MV-4-11 (cell line): ENCODE results near the gene AMIGO1.
A peak's percentile ranks its signal among the peaks of the same experiment; 100 is the strongest.
"Not testable (repeated sequence)": the region's sequence is repeated elsewhere in the genome, so short reads cannot be mapped to it uniquely, and the experiment has no call there.

Source experiments
- DNase-seq: peaks from one replicate; lab custom pipeline; 2025; lab: John Stamatoyannopoulos, UW

AMIGO1 gene

DNA sequence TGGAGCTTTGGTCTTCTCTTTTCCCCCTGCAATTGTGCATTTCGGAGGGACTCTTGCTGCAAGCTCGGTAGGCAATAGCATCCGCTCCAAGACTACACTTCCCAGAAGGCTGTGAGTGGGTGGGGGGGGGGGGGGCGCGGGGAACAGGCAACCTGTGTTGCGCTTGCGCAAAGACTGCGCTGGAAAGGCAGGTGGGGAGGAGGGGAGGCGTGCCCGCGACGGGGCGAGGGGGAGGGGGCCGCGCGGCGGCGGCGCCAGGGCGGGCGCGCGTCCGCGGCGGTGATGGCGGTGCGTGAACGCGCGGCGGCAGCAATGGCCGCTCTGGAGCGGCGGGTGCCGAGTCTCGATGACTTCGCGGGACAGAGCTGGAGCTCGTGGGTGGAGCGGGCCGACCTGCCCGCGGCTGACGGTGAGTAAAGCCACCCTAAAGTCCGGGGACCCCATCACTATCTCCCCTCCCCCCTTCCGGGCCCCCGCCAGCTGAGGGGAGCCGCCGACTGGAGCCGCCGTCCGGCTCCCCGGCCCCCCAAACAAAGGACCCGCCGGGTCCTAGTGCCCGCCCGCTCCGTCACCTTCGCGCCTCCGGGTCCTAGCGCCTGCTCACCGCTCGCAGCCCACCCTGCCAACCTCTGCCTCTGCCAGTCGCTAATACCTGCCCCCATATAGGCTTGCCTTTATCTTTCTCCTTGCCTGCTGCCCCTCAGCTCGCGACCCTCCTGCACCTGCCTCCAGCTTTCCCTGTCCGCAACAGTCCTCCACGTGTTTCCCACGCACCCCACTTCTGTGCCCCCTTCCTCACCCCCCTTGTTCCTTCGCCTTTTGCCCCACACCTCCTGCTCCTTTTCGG lies 25.6 kb downstream of the AMIGO1 start, which contains the start of gene ATXN7L2:
TSS of gene ATXN7L2 (plus strand) at position 234 of the 847 bp plus-strand sequence. CDS start at position 283, 49 bp downstream.
- DNase-seq, result peak; percentile 79

GRCh38 chr1:109482791-109483671 lies 26.5 kb downstream of the AMIGO1 start:
- DNase-seq, result no peak

DNA sequence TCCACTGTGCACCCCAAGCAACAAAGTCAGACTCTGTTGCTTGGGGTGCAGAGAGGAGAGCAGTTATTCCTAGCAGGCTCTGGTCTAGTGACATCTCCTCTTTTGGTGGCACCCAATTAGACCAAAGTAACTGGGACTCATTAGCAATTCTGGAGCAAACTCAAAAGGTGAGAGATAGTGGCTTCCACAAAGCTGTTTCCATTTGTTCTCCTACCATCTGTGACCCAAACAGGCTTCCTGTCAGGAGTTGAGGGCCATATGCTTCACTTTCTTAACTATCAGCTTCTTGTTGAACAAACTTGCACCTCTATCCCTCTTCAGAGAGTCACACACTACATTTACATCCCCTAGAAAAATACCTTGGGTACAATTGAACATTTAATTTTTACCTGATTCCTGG lies 27.3 kb downstream of the AMIGO1 start:
- no peak for DNase-seq

DNA sequence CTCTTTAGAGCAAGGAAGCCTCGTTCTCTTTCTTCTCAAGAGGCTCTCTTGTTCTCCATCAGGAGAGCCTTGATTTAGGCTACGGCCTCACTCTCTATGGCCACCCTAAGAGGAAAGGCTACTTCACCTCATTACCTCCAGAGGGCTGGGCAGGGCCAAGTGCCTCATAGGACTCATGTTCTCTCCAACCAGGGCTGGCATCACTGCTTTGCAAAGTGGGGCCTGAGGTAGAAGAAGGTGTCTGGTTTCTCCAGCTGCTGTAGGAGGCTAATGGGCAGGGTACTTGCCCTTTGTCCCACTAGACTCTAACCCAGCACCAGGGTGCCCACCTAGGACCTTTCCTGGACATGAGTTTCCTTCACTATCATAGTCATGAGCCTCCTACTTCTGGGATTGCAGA lies 27.9 kb downstream of the AMIGO1 start:
- DNase-seq, result no peak

DNA sequence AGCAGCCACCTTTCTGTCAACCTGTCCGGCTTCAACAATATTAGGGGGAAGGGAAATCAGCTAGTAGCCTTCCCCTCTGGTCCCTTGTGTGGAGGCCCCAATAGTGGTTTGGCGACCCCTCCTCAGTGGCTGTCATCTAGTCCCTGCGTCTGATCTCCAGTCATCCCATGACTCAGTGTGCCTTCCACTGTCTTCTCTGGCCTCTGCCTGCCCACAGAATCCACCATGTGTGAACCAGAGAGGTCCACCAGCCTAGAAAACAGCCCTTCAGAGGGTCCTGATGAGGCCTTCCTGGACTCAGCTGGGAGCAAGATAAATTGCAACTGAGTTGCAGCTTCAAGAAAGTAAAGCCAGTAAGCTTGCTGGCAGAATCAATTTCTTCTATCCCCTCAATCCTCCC lies 29.6 kb downstream of the AMIGO1 start:
- no peak for DNase-seq

- no peak for DNase-seq
Observed at GRCh38 chr1:109479311-109479710, 30.2 kb downstream of the AMIGO1 start.

- DNase-seq, result no peak
Observed at GRCh38 chr1:109478806-109479205, 30.7 kb downstream of the AMIGO1 start.

DNA sequence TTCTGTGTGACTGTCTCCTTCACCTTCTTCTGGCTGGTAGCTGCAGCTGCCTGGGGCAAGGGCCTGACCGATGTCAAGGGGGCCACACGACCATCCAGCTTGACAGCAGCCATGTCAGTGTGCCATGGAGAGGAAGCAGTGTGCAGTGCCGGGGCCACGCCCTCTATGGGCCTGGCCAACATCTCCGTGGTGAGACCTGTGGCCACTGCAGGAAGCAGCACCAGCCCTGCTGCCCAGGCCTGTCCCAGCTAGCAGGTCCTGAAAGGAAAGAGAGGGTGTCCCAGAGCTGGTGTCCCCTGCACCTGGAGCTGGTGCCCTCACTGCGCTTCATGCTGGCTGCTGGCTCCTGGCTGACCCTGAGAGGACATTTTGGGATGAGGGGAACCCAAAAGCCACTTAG lies 31.7 kb downstream of the AMIGO1 start:
- peak; percentile 33 for DNase-seq

- DNase-seq, result no peak
Observed at GRCh38 chr1:109476825-109477224, 32.7 kb downstream of the AMIGO1 start.

DNA sequence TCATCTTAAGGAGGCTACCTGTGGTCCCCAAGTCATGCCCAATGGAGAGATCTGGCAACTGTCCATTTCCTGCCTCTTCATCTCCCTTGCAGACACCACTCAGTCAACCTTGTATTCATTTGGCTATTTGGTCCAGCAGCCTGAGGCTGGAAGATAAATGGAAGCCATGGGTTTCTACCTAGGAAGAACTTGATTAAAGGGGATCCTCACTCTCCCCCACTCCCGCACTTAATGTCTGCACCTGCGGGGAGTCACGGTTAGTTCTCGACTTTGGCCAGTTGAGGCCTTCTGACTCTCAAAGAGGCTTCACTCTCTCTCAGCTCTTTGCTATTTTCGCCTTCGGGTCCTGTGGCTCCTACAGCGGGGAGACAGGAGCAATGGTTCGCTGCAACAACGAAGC lies 34.3 kb downstream of the AMIGO1 start:
- no peak for DNase-seq

DNA sequence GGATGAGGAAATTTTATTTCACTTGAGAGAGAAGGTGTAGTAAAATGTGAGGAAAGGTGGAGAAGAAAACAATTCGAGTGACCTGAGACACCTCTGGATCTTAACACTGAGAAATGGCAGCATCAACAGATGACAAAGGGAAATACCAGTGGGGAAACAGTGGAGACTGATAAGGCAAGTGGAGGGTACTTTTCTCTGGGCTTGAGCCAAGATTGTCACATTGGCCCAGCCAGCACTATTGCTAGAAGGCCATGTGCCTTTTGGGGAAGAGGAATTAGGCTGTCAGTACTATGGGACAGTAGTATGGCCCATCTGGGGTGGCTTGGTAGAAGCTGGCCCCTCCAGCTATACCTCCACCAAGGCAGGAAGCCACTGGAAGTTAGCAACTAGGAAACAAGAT lies 34.8 kb downstream of the AMIGO1 start:
- no peak for DNase-seq

- not testable (repeated sequence) for DNase-seq
Observed at GRCh38 chr1:109473284-109474057, 36.1 kb downstream of the AMIGO1 start.

- DNase-seq, result no peak
Observed at GRCh38 chr1:109472779-109473178, 36.7 kb downstream of the AMIGO1 start.

DNA sequence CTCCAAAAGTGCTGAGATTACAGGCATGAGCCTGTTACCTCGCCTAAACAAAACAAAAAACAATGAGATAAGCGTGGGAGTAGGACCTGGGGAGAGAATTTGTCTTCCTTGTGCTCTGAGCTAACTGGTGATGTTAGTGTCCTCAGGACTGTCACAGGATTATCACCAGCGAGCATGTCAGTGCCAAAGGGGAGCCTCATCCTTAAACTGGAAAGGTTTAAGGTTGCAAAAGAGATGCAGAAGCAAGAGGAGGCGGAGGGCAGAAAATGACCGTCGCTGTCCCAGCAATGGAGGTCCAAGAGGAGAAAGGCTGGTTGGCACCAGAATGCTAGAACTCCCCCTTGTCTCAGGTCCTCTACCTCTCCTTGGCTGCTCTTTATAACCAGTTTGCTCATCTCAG lies 39.3 kb downstream of the AMIGO1 start:
- no peak for DNase-seq

DNA sequence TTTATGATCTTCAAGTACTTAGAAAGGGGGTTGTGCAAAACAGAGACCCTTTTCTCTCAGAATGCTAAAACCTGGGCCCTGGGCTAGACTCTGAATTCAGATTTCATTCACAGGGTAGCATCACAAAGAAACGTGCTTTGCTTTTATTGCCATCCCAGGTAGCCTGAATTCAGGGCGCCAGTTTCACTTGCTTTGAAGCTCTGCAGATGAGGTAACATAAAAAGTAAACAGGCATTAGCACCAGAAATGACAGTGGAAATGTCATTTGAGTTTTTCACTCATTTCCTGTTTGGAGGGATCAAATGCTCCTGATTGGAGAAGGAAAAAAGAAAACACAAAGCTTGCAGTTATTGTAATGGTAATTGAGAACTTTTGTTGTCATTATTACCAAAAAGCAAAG lies 40.6 kb downstream of the AMIGO1 start:
- DNase-seq, result no peak

- no peak for DNase-seq
Observed at GRCh38 chr1:109468061-109468460, 41.5 kb downstream of the AMIGO1 start.

- DNase-seq, result no peak
Observed at GRCh38 chr1:109467301-109467777, 42.2 kb downstream of the AMIGO1 start.

GRCh38 chr1:109466452-109467300 lies 42.9 kb downstream of the AMIGO1 start, which contains the start of gene SYPL2:
Gene SYPL2, plus strand, starts transcription at chr1:109466546. Its CDS starts 298 bp downstream, at chr1:109466844.
- DNase-seq, result no peak

DNA sequence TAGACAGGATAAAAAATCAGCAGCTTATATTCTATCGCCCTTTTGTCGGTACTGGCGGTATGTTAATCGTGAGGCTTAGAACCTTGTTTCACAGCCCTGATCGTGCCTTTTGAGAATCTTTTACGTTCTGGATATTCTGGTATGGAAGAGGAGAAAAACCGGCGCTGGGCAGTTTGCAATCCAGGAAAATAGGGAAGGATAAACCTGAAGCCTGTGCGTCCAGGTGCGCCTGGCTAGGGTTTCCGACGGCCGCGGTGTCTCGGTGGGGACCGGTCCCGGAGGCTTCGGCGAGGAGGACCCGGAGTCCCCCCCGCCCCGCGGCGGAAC lies 43.4 kb downstream of the AMIGO1 start:
- DNase-seq, result no peak

- DNase-seq, result no peak
Observed at GRCh38 chr1:109457819-109458218, 51.7 kb downstream of the AMIGO1 start.

DNA sequence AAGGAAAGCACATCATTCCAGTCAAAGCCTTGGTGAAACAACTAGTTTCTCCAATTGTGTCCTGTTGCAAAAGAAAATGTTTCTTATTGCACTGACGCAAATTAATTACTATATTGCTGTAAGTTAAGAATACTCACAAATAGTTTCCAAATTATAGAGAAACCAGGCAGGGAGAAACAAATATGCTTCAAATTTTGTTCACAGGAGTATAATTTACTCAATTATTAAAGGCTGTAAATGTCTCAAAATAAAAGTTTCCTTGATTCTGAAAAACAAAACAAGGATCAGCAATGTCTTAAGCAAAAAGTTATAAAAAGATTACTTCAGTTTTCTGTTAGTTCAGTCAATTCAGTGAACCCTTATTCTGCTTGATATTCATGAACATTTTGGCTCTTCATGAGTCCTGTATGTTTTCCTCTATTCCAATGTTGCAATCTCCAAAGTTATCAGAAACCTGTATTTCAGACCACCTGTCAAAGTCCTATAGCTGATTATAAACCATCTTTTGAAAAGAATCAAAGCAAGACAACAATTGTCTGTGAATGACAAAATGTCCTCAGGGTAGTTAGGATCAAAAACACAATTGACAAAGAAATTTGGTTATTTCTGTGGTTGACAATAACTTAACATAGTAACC lies 54.9 kb downstream of the AMIGO1 start:
- DNase-seq, result no peak
